Fibroblast of skin of left biceps (primary cell): Measurements from ENCODE around the gene SLC25A21.

ENCODE experiments used
- DNase-seq, 2 experiments: peaks; one replicate each; pipeline ENCODE4 v3.0.0-alpha.2; 2013; ENCODE audit warnings: low read depth in 2 of 2

The SLC25A21 gene

DNA sequence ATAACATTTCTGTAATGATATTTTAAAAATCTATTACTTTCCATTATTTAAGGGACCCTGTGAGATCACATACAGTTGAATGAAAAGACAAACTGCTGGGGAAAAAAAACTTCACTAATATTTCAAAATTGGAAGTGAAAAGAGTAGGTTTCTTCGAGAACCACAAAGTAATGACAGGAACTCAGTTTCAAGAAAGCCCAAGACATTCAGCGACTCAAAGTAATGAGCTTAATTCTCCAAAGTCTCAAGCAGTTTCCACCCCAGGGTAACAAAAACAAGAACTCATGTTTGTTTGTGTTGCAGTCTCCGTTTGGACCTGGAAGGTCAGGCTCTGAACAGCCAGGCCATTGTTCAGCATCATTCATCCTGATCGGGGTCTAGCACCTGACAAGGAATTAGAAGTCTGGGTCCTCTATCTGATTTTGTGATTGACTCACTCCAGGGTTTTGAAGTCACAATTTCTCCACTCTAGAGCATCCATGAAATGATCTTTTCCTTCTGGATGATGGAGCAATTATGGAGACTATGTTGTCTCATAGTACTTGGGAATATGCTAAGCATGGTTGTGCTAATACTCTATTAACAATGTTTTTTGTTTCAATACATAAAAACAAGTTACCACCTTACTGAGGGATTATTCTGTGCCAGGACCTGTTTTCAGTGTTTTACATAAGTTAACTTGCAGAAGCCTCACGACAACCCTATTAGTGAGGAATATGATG, 126.9 kb downstream of the SLC25A21 start:
- no peak for DNase-seq

- DNase-seq = no peak
Observed at GRCh38 chr14:37037636-37038387, 134.6 kb downstream of the SLC25A21 start.

- DNase-seq = no peak
Observed at GRCh38 chr14:37036669-37037341, 135.6 kb downstream of the SLC25A21 start.

DNA sequence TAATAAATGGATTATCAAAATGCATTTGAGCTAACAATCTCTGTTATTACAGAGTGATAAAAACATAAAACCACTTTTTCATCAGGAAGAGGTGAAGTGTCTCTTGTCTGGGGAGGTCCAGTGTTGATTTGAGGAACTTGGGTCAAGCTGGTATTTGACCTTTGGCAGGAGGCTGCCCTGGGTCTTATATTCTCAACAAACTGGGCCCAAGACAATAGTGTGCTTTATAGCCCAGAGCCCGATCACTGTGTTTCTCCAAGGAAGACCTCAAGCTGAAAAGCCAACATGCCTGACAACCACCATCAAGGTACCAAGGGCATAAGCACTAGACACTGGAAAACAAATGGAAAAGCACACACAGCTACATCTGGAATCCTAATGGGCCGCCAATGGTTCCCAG, 137.0 kb downstream of the SLC25A21 start:
- no peak for DNase-seq

DNA sequence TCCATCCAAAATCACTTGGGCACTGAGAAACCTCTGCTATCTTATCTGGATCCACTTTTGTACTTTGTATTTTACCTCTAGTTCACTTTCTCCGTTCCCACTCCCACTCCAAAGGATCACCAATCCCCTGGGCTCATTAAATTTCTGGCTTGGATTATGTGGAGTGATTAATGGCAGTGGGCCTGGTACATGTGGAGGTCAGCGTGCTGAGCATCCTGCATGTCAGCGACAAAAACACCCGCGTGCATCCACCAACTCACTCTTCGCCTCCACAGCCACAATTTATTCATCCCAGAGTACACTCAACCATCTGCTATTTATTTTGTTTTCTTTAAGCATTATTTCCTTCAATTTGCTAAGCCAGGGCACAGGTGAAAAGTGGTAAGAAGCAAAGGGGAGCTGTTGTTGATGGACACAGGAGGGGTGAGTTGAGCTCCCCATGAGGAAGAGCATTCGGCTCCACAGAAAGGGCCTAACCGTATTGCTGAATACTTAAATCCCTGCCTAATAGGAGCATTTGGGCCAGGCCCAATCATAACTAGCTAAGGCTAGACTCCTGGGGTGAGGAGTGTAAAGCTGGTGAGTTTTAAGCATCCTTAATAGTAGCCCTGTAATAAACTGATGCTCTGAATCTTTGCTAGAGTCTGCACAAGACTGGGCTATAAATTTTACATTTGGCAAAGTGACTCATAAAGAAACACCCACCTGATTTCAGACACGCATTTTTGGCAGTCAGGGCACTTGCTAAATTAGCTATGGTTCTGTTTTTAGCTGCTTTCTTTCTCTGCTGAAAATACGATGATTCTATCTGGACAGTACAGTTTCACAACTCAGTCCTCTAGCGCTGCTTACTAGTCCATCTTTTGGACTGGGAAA, 137.8 kb downstream of the SLC25A21 start:
- DNase-seq = no peak

DNA sequence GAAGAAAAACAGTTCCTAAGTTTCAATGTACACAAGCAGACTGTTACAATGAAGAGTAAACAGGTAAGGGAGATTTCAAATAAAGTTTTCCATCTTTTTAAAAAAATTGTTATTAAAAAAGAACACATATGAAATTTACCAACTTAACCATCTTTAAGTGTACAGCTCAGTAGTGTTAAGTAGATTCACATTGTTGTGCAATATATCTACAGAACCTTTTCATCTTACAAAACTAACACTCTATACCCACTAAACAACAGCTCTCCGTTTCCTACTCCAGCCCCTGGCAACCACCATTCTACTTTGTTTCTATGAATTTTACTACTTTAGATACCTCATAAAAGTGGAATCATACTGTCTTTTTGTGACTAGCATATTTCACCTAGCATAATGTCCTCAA, 139.5 kb downstream of the SLC25A21 start:
- no peak for DNase-seq

DNA sequence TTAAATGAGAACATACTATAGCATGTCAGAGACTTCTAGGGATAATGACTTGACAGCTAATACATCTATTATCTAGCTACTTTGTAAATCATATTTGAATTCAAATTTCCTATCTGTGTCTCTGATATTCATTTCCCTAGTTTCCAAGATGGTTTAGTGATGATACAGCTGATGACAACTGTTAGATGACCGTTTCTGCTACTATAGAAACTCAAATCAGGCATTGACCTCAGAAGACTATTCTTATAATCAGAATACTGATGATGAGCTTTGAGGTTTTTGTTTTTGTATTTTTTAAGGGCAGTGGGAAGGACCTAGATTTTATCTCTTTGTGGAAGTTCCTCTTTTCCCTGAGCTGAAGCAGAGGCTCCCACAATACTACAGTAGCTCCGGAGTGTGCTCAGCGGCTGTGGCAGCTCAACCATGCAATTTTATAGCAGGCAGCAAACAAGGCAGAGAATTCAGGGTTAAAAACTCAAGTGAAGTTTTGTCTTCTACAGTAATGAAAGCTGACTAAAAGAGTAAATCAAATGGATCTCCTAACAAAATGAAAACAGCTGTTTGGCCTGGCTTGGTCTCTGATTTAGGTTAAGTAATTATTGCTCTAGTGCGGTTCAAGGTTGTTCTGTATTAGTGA, 145.1 kb downstream of the SLC25A21 start:
- DNase-seq = no peak

DNA sequence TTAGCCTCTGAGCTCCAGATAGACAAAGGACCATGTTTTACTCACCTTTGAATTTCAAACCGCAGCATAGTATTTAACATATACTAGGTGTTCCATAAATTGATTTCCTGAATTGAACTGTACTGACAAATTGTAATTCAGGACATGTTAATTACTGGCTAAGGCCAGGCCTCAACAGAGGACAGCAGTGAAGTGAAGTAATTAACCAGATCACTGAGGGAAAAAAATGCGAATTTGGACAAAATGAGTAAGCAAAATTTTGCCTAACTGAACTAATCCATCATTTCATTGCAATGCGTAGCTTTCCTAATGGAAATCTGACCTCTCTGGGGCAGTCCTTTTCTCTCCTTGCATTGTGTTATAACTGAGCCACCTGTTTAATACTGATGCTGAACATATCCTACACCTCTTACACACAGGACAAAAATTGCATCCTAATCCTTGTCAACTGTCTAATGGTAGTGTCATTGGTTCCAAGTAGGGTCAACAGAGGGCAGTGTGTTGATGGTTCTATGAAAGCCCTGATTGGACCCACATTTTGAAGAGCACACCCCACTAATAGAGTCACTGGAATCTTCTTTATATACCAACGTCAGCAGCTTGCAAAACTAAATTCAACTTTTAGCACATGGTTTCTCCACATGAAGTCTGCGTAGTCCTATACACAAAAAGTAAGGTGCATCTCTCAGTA, 148.4 kb downstream of the SLC25A21 start:
- DNase-seq = no peak

GRCh38 chr14:37021390-37021789, 151.0 kb downstream of the SLC25A21 start:
- no peak for DNase-seq

- DNase-seq = no peak
Observed at GRCh38 chr14:37019488-37019887, 152.9 kb downstream of the SLC25A21 start.

GRCh38 chr14:37018571-37019240, 153.7 kb downstream of the SLC25A21 start:
- no peak for DNase-seq

DNA sequence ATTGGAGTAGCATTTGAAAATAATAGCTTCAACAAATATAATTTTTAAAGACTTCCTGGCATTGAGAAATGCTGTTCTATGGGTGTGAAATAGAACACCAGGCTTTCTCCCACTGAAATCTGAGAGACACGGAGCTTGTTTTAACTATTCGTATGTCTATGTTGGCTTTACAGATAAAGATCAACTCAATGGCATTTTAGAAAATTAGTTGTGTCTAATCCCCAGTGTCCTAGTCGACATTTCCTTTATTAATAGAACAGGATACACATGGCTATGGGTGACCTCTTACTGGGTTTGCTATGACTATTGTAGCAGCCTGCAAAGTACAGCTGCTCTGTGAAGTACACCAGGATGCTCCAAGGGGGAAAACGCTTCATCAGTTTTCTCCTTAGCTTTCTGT, 159.3 kb downstream of the SLC25A21 start:
- DNase-seq = no peak

GRCh38 chr14:36998686-36999085, 173.7 kb downstream of the SLC25A21 start:
- DNase-seq = no peak

- DNase-seq = no peak
Observed at GRCh38 chr14:36997843-36998242, 174.6 kb downstream of the SLC25A21 start.

DNA sequence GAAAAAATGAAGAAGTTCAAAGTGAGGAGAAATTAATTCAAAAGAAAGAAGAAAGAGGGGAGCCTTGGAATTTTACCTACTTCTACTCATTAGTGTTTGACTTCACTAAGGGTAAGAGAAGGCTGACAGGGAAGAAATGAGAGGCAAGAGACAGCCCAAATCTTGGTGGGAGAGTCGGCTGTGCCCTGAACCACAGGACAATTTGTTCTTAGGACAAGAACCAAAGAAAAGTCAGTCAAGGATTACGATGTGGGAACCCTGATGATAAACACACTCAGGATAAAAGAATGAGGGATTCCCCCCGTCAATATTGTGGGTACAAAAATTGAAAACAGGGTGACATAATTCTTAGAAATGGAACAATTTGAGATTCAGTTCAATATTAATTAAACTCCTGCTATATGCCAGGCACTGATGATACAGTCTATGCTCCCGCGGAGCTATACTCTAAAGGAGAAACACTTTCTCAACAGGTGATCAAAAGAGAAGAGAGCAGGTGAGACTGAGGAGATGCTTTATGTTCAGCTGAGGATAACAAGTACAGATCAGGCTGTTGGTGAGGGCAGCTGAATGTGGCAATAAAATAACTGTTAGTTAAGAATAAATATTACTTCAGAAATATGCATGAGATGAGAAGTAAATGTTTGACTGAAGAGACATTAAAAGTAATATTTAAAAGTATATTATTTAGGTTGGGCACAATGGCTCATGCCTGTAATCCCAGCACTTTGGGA, 175.4 kb downstream of the SLC25A21 start:
- DNase-seq = no peak

DNA sequence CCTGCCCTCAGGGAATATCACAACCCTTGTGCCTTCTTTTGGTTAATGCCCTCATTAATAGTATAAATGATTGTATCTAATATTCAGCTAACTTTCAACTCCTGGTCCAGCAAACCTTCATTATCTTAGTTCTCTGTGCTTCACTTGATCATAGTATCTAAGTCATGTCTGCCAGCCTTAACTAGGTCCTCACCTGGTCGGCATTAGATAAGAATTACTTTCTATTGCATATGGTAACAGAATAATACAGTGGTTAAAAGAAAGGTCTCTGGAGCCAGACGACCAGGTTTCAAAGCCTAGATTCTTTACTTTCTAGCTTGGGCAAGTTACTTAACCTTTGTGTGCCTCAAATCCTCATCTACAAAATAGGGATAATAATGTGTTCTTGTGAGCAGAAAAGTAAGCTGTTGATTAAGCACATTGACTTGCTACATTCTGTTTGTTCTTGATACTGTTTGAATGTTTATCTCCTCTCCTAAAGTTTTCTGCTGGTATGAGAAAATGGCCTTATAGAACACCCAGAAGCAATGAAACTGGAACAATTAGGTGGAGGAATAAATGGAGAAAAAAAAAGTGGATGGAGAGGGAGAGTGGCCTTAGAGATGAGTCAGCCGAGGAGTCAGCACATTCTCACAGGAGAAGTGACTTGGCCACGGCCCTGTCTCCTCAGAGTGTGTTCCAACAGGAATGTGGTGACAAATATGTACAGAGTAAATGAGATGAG, 176.1 kb downstream of the SLC25A21 start:
- no peak for DNase-seq

DNA sequence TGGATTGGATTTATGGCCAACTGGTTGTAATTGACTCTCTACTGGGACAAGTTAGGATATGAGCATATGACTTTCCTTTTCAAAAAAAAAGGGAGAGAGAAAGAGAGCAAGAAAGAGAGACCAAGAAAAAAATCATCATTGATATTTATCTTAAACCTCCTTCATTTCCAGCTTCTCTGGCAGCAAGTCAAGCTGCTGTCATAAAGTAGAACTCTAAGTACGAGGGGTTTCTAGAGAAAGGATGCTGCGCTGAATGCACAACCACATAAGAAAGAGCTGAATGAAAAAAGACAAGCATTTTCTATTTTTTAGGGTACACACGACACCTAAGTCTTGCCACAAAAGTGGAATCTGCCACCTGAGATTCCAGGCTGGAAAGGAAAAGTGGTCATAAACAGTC, 182.6 kb downstream of the SLC25A21 start:
- DNase-seq = no peak

DNA sequence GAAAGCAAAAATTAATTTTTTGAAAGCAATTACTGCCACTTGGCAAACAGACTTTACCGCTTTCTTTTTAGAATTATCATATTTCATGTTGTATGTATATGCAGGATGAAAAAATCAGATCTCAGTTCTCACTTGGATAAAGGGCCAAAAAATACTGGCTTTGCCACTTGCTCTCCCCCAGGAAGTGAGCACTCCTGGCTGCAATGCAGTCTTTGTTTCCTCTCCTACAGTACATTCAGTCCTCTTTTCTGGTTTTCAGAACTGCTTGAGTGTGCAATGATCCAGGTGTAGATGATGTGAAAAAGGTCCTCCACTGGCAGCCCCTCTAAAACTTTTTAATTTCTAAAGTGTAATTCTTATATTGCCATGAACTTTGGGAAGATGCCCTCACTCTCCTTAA, 183.4 kb downstream of the SLC25A21 start:
- DNase-seq = no peak

- no peak for DNase-seq
Observed at GRCh38 chr14:36988568-36988967, 183.8 kb downstream of the SLC25A21 start.
